GM23338 (cell line): ENCODE results near the gene IFT88.

Experiments used
- CREB1 ChIP-seq: fragments of 250-450 bp; sonication (Bioruptor Pico); IDR thresholded peaks from 2 replicates; pipeline ENCODE4 v1.5.0; 2020; ENCODE audit warnings: low read depth, mild to moderate bottlenecking, moderate library complexity
- CTCF ChIP-seq, 2 experiments: fragments of 200-600 bp in 1 of 2; sonication (generic) in 1 of 2; conservative IDR thresholded peaks; 2 replicates each; pipeline versions ENCODE4 v1.5.1 to v1.6.1; 2016 to 2017; ENCODE audit warnings: antibody characterized with exemption in 2 of 2, low read depth in 2 of 2, mild to moderate bottlenecking in 2 of 2, moderate library complexity in 1 of 2
- EZH2 ChIP-seq: fragments of 200-600 bp; sonication (generic); IDR thresholded peaks from one replicate; pipeline ENCODE4 v1.8.0; 2017; ENCODE audit warnings: antibody characterized with exemption, mild to moderate bottlenecking, low read depth; ENCODE audit not compliant: unreplicated experiment
- EZH2phosphoT487 ChIP-seq: fragments of 200-600 bp; sonication (generic); IDR thresholded peaks from one replicate; pipeline ENCODE4 v1.8.1; 2018; ENCODE audit warnings: antibody characterized with exemption; ENCODE audit not compliant: unreplicated experiment
- JUNB ChIP-seq: IDR thresholded peaks from one replicate; pipeline ENCODE4 v1.6.1; 2016; ENCODE audit warnings: antibody characterized with exemption; ENCODE audit not compliant: unreplicated experiment
- POLR2AphosphoS5 ChIP-seq: IDR thresholded peaks from 2 replicates; pipeline ENCODE4 v1.6.1; 2016; ENCODE audit warnings: antibody characterized with exemption, low read depth
- STAT1 ChIP-seq: IDR thresholded peaks from one replicate; pipeline ENCODE4 v1.6.1; 2016; ENCODE audit warnings: antibody characterized with exemption; ENCODE audit not compliant: unreplicated experiment
- ZNF114 ChIP-seq: fragments of 250-450 bp; sonication (Bioruptor Pico); IDR thresholded peaks from 2 replicates; pipeline ENCODE4 v1.5.0; 2020; ENCODE audit warnings: mild to moderate bottlenecking, moderate library complexity
- ZNF331 ChIP-seq: fragments of 250-450 bp; sonication (Bioruptor Pico); IDR thresholded peaks from 2 replicates; pipeline ENCODE4 v1.5.0; 2020; ENCODE audit warnings: low read depth, mild to moderate bottlenecking, moderate library complexity
- ZNF462 ChIP-seq: fragments of 250-450 bp; sonication (Bioruptor Pico); IDR thresholded peaks from 2 replicates; pipeline ENCODE4 v1.5.0; 2020; ENCODE audit warnings: mild to moderate bottlenecking, moderate library complexity
- TF ChIP-seq, protein P1 (sequence below): IDR thresholded peaks from one replicate; pipeline ENCODE4 v1.6.1; 2018; ENCODE audit warnings: antibody characterized with exemption; ENCODE audit not compliant: unreplicated experiment
- TF ChIP-seq, protein P2 (sequence below): IDR thresholded peaks from 2 replicates; pipeline ENCODE4 v1.6.1; 2016; ENCODE audit warnings: antibody characterized with exemption

GRCh38 chr13:20667857-20668437 lies 101.0 kb downstream of the IFT88 start:
- no peak for TF ChIP-seq CTCF (conservative IDR thresholded peaks at IDR 0.05; ENCODE audit: low read depth in 2 of 2)
- TF ChIP-seq EZH2, result no peak
- no peak for TF ChIP-seq POLR2AphosphoS5
- TF ChIP-seq EZH2phosphoT487, result no peak
- TF ChIP-seq, protein P1, sequence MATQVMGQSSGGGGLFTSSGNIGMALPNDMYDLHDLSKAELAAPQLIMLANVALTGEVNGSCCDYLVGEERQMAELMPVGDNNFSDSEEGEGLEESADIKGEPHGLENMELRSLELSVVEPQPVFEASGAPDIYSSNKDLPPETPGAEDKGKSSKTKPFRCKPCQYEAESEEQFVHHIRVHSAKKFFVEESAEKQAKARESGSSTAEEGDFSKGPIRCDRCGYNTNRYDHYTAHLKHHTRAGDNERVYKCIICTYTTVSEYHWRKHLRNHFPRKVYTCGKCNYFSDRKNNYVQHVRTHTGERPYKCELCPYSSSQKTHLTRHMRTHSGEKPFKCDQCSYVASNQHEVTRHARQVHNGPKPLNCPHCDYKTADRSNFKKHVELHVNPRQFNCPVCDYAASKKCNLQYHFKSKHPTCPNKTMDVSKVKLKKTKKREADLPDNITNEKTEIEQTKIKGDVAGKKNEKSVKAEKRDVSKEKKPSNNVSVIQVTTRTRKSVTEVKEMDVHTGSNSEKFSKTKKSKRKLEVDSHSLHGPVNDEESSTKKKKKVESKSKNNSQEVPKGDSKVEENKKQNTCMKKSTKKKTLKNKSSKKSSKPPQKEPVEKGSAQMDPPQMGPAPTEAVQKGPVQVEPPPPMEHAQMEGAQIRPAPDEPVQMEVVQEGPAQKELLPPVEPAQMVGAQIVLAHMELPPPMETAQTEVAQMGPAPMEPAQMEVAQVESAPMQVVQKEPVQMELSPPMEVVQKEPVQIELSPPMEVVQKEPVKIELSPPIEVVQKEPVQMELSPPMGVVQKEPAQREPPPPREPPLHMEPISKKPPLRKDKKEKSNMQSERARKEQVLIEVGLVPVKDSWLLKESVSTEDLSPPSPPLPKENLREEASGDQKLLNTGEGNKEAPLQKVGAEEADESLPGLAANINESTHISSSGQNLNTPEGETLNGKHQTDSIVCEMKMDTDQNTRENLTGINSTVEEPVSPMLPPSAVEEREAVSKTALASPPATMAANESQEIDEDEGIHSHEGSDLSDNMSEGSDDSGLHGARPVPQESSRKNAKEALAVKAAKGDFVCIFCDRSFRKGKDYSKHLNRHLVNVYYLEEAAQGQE, result no peak
- no peak for TF ChIP-seq JUNB
- no peak for TF ChIP-seq CREB1
- TF ChIP-seq ZNF114, result no peak
- TF ChIP-seq, protein P2, sequence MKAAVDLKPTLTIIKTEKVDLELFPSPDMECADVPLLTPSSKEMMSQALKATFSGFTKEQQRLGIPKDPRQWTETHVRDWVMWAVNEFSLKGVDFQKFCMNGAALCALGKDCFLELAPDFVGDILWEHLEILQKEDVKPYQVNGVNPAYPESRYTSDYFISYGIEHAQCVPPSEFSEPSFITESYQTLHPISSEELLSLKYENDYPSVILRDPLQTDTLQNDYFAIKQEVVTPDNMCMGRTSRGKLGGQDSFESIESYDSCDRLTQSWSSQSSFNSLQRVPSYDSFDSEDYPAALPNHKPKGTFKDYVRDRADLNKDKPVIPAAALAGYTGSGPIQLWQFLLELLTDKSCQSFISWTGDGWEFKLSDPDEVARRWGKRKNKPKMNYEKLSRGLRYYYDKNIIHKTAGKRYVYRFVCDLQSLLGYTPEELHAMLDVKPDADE, result no peak
- TF ChIP-seq STAT1, result no peak
- TF ChIP-seq ZNF462 (CRISPR knock-in tag), result no peak
- no peak for TF ChIP-seq ZNF331
